CD14-positive monocyte (primary cell): ENCODE measurements around the gene DNAH7. TPM values are rescaled to one million over a fixed set of nuclear protein-coding genes. Genes with fewer than 3 reads are reported as not detected.

ENCODE experiments used
- DNase-seq, 3 donors: peaks; one replicate each; pipeline ENCODE4 v3.0.0-alpha.2; 2011 to 2022
- H2AFZ ChIP-seq: 2 replicates; pipeline ENCODE4 v1.6.0; 2012; ENCODE audit warnings: mild to moderate bottlenecking, low read depth, low read length, inconsistent platforms; ENCODE audit not compliant: insufficient read depth, poor library complexity, severe bottlenecking
- H3K27ac ChIP-seq, 2 donors: 1 replicate in 1 of 2; 2 replicates in 1 of 2; pipeline ENCODE4 v1.5.1; 2012 to 2013; ENCODE audit warnings: low read length in 2 of 2, control low read depth in 1 of 2, inconsistent platforms in 1 of 2, low read depth in 1 of 2, mild to moderate bottlenecking in 1 of 2
- H3K27me3 ChIP-seq, 2 donors: one replicate each; pipeline versions ENCODE4 v1.6.0 to v1.6.1; 2011 to 2013; ENCODE audit warnings: low read length in 2 of 2; ENCODE audit not compliant: control insufficient read depth in 2 of 2, insufficient read depth in 2 of 2
- H3K36me3 ChIP-seq, 2 donors: replicated peaks in 1 of 2; 1 replicate in 1 of 2; 2 replicates in 1 of 2; pipeline versions ENCODE4 v1.5.1 to v1.6.1; 2012 to 2013; ENCODE audit warnings: low read length in 2 of 2, control low read depth in 1 of 2, inconsistent platforms in 1 of 2, mild to moderate bottlenecking in 1 of 2; ENCODE audit not compliant: insufficient read depth in 2 of 2, control insufficient read depth in 1 of 2
- H3K4me1 ChIP-seq, 2 donors: 1 replicate in 1 of 2; 2 replicates in 1 of 2; pipeline versions ENCODE4 v1.5.1 to v1.6.1; 2012 to 2013; ENCODE audit warnings: low read length in 2 of 2, control low read depth in 1 of 2, inconsistent platforms in 1 of 2, mild to moderate bottlenecking in 1 of 2, moderate library complexity in 1 of 2; ENCODE audit not compliant: insufficient read depth in 2 of 2, control insufficient read depth in 1 of 2
- H3K4me2 ChIP-seq: replicated peaks from 2 replicates; pipeline ENCODE3; 2012; ENCODE audit warnings: low read length, moderate library complexity, mild to moderate bottlenecking; ENCODE audit not compliant: poor library complexity, severe bottlenecking; ENCODE audit errors: extremely low read depth
- H3K4me3 ChIP-seq, 3 experiments: fragments of 200-600 bp in 1 of 3; sonication (generic) in 1 of 3; replicated peaks in 1 of 3; 1 replicate in 2 of 3; 2 replicates in 1 of 3; pipeline ENCODE4 v1.5.1; 2011 to 2013; ENCODE audit warnings: low read length in 3 of 3, mild to moderate bottlenecking in 3 of 3, control low read depth in 2 of 3, low read depth in 2 of 3, inconsistent platforms in 1 of 3, moderate library complexity in 1 of 3
- H3K79me2 ChIP-seq: 2 replicates; pipeline ENCODE4 v1.6.0; 2012; ENCODE audit warnings: mild to moderate bottlenecking, control low read depth, inconsistent platforms, low read length, moderate library complexity; ENCODE audit not compliant: insufficient read depth
- H3K9ac ChIP-seq: 2 replicates; pipeline ENCODE4 v1.6.0; 2017; ENCODE audit warnings: low read length, mild to moderate bottlenecking; ENCODE audit not compliant: insufficient read depth, poor library complexity, severe bottlenecking
- H3K9me3 ChIP-seq, 2 donors: replicated peaks in 1 of 2; 1 replicate in 1 of 2; 2 replicates in 1 of 2; pipeline versions ENCODE4 v1.5.1 to v1.6.1; 2012 to 2013; ENCODE audit warnings: low read length in 2 of 2, control low read depth in 1 of 2; ENCODE audit not compliant: control insufficient read depth in 1 of 2, insufficient read depth in 1 of 2
- H4K20me1 ChIP-seq: 2 replicates; pipeline ENCODE4 v1.6.0; 2012; ENCODE audit warnings: mild to moderate bottlenecking, low read length, control low read depth, moderate library complexity; ENCODE audit not compliant: insufficient read depth
- H3K27ac Mint-ChIP-seq, 7 donors: one replicate each; pipeline ENCODE4 v1.8.0; 2020; ENCODE audit warnings: mild to moderate bottlenecking in 7 of 7, mixed read lengths in 7 of 7, moderate library complexity in 6 of 7, inconsistent platforms in 2 of 7
- H3K27me3 Mint-ChIP-seq, 3 donors: one replicate each; pipeline ENCODE4 v1.8.0; 2021 to 2022; ENCODE audit warnings: low read depth in 3 of 3, mild to moderate bottlenecking in 3 of 3, mixed read lengths in 3 of 3, moderate library complexity in 3 of 3, inconsistent platforms in 1 of 3
- H3K36me3 Mint-ChIP-seq, 2 donors: one replicate each; pipeline ENCODE4 v1.8.0; 2020; ENCODE audit warnings: mixed read lengths in 2 of 2, inconsistent platforms in 1 of 2, mild to moderate bottlenecking in 1 of 2
- H3K4me1 Mint-ChIP-seq: one replicate; pipeline ENCODE4 v1.8.0; 2020; ENCODE audit warnings: mild to moderate bottlenecking, mixed read lengths
- H3K4me3 Mint-ChIP-seq, 2 donors: one replicate each; pipeline ENCODE4 v1.8.0; 2020; ENCODE audit warnings: mild to moderate bottlenecking in 2 of 2, mixed read lengths in 2 of 2, moderate library complexity in 1 of 2
- H3K9me3 Mint-ChIP-seq, 7 donors: one replicate each; pipeline ENCODE4 v1.8.0; 2020 to 2022; ENCODE audit warnings: mixed read lengths in 7 of 7, mild to moderate bottlenecking in 6 of 7, moderate library complexity in 6 of 7, inconsistent platforms in 2 of 7
- CTCF ChIP-seq: fragments of 200-600 bp; IDR thresholded peaks from one replicate; pipeline ENCODE4 v1.8.0; 2022; ENCODE audit warnings: antibody characterized with exemption, mild to moderate bottlenecking
- WGBS: methylation state at CpG from one replicate; pipeline ENCODE4 v1.1.5; 2013; ENCODE audit warnings: missing lambda C conversion rate; ENCODE audit not compliant: insufficient coverage; 5-methylcytosine and 5-hydroxymethylcytosine counted together
- intact Hi-C, 2 donors: fragments of 100-400 bp; cut with micrococcal nuclease; formaldehyde crosslinking; loops; one replicate each; pipeline versions ENCODE4 v1.15.0 to v1.15.1; 2023
- polyA plus RNA-seq, 3 donors: library from polyadenylated mRNA; depleted of rRNA in 1 of 3; unstranded in 2 of 3; stranded (reverse) in 1 of 3; fragments of 300-500 nt in 2 of 3; fragments of >200 nt in 1 of 3; fragmentation: Illumina TruSeq in 2 of 3; gene quantifications; 1 replicate in 2 of 3; 2 replicates in 1 of 3; pipeline ENCODE4 v1.2.3, GENCODE V29; 2012 to 2021

Gene DNAH7
- polyA plus RNA-seq, 3 donors = 0.07 TPM; not detected in 2

GRCh38 chr2:195821566-195821932 is 247.1 kb downstream of the DNAH7 start:
- Histone ChIP-seq H3K4me3 (no peak overlapping the region), H4K20me1 (no peaks in the 10 kb centered on the region), H3K27ac (no peak overlapping the region), H3K27me3 (no peaks in the 10 kb centered on the region), H3K9me3 (no peaks in the 10 kb centered on the region), H3K9ac (no peak overlapping the region), H3K36me3 (no peaks in the 10 kb centered on the region), H3K4me2 (no peak overlapping the region), H3K79me2 (no peaks in the 10 kb centered on the region), H3K4me1 (peaks cover 13 to 20% of the 10 kb centered on the region in 2 donors), H2AFZ (no peak overlapping the region)
- intact Hi-C loops = no loop called here
- 83% methylated on average over 2 of the region's 5 CpGs for WGBS
- H3K36me3 Mint-ChIP-seq = no peaks in the 10 kb centered on the region
- H3K27ac Mint-ChIP-seq = no peak overlapping the region
- H3K27me3 Mint-ChIP-seq = peaks cover 0 to 1% (median 0%) of the 10 kb centered on the region in 3 donors
- DNase-seq = no peak
- no peak for TF ChIP-seq CTCF
- no peaks in the 10 kb centered on the region for H3K9me3 Mint-ChIP-seq
- H3K4me3 Mint-ChIP-seq = no peak overlapping the region
- peaks cover 20% of the 10 kb centered on the region for H3K4me1 Mint-ChIP-seq

- H3K9me3 Mint-ChIP-seq = no peaks in the 10 kb centered on the region
- Histone ChIP-seq H3K4me1 (peaks cover 13 to 20% of the 10 kb centered on the region in 2 donors), H3K9ac (no peak overlapping the region), H3K27ac (no peak overlapping the region), H3K27me3 (no peaks in the 10 kb centered on the region), H3K4me2 (no peak overlapping the region), H4K20me1 (no peaks in the 10 kb centered on the region), H3K9me3 (no peaks in the 10 kb centered on the region), H3K79me2 (no peaks in the 10 kb centered on the region), H3K4me3 (no peak overlapping the region), H3K36me3 (no peaks in the 10 kb centered on the region), H2AFZ (no peak overlapping the region)
- WGBS = no CpG with 5 or more reads among the region's 3 CpGs
- H3K36me3 Mint-ChIP-seq = no peaks in the 10 kb centered on the region
- H3K4me1 Mint-ChIP-seq = peaks cover 20% of the 10 kb centered on the region
- H3K27me3 Mint-ChIP-seq = peaks cover 0 to 1% (median 0%) of the 10 kb centered on the region in 3 donors
- peak overlapping the region in 2 of 7 donors; percentile 8 to 60 for H3K27ac Mint-ChIP-seq
- DNase-seq = no peak
- intact Hi-C loops = no loop called here
- no peak for TF ChIP-seq CTCF
- no peak overlapping the region for H3K4me3 Mint-ChIP-seq
Observed at GRCh38 chr2:195820867-195821565, 247.6 kb downstream of the DNAH7 start.
